Measurements from ENCODE around the gene ITGB2.

The ITGB2 gene

GRCh38 chr21:44955798-44956175 is 35.1 kb upstream of the ITGB2 start:
- DNase-seq (ENCODE audit: low read depth in 4 of 4, low spot score in 1 of 4): no peak

- DNase-seq (ENCODE audit: low read depth in 4 of 4, low spot score in 1 of 4): no peak
These were observed 34.6 kb upstream of the ITGB2 start for GRCh38 chr21:44955141-44955797.

- no peak for DNase-seq (ENCODE audit: low read depth in 4 of 4, low spot score in 1 of 4)
These were observed 33.6 kb upstream of the ITGB2 start for GRCh38 chr21:44954281-44954771.

GRCh38 chr21:44953628-44954021 is 32.9 kb upstream of the ITGB2 start:
- no peak for DNase-seq (ENCODE audit: low read depth in 4 of 4, low spot score in 1 of 4)

GRCh38 chr21:44952929-44953627 is 32.4 kb upstream of the ITGB2 start:
- no peak for DNase-seq (ENCODE audit: low read depth in 4 of 4, low spot score in 1 of 4)

GRCh38 chr21:44952116-44952928 is 31.6 kb upstream of the ITGB2 start:
- no peak for DNase-seq (ENCODE audit: low read depth in 4 of 4, low spot score in 1 of 4)

DNA sequence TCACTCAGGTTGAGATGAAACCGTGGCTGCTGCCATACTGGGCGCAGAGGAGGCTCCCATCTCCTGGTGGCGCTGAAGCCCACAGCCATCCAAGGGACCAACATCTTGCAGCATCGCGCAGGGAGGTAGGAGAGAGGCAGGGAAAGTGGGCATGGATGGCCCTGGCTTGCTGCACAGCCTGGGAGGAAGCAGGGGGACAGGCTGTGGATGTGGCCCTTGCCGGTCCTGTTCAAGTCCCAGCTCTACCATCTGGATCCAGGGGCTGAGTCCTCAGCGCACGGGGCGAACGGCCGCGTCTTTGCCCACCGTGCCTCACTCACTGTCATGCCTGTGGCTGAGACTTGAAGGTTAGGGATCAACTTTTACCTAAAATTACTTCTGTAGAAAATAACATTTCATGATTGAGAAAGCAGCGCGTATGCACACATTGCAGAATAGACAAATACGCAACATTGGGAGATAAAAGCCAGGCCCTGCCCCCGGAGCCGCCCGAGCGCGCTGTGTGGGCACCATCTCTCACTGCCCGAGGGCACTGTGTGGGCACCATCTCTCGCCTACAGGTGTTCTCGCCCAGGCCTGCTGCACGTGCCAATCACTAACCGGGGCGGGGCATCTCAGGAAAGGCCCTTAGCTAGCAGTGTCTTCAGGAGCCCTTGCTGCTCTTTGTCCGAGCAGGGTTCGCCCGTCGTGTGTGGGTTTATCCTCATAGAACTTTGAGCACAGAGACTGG is 30.7 kb upstream of the ITGB2 start:
- DNase-seq (ENCODE audit: low read depth in 4 of 4, low spot score in 1 of 4): no peak

GRCh38 chr21:44950351-44950750 is 29.7 kb upstream of the ITGB2 start:
- DNase-seq (ENCODE audit: low read depth in 4 of 4, low spot score in 1 of 4): no peak

- peak; percentile 65 to 69 (median 66) for DNase-seq (ENCODE audit: low read depth in 4 of 4, low spot score in 1 of 4)
These were observed 29.1 kb upstream of the ITGB2 start for GRCh38 chr21:44949779-44950198.

GRCh38 chr21:44949161-44949778 is 28.6 kb upstream of the ITGB2 start:
- DNase-seq (ENCODE audit: low read depth in 4 of 4, low spot score in 1 of 4): no peak

DNA sequence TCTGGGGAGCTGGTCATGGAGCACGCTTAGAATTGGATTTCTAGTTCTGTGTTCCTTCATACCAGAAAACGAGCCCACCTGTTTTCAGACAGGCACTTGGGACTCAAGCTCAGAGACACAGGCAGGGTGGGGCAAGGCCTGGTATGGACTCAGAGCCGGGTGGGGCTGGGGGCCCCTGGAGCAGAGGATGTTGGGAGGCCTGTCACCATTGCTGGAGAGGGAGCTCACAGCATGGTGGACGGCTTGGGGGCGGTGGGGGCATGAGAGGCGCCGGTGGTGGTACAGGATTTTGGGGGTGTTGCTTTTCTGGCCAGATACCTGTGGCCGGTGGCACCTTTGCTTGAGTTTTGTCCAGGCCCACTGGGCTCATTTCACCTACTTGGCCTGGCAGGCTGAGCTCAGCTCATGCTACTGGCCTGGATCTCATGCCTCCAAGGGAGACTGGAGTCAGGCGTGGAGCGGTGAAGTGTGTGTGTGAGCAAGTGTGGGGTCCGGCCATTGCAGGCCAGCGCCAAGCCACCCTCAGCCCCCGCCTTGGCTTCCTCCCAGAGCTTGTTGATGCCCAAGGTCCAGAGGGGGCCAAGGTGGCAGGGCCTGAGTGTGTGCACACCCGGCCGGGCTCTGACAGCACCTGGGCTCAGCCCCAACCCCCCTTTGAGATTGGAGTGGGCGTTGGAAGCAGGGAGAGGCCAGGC is 27.9 kb upstream of the ITGB2 start:
- no peak for DNase-seq (ENCODE audit: low read depth in 4 of 4, low spot score in 1 of 4)

GRCh38 chr21:44947930-44948331 is 27.2 kb upstream of the ITGB2 start:
- no peak for DNase-seq (ENCODE audit: low read depth in 4 of 4, low spot score in 1 of 4)

GRCh38 chr21:44947111-44947929 is 26.6 kb upstream of the ITGB2 start:
- DNase-seq (ENCODE audit: low read depth in 4 of 4, low spot score in 1 of 4): no peak

GRCh38 chr21:44946254-44947041 is 25.7 kb upstream of the ITGB2 start:
- no peak for DNase-seq (ENCODE audit: low read depth in 4 of 4, low spot score in 1 of 4)

DNA sequence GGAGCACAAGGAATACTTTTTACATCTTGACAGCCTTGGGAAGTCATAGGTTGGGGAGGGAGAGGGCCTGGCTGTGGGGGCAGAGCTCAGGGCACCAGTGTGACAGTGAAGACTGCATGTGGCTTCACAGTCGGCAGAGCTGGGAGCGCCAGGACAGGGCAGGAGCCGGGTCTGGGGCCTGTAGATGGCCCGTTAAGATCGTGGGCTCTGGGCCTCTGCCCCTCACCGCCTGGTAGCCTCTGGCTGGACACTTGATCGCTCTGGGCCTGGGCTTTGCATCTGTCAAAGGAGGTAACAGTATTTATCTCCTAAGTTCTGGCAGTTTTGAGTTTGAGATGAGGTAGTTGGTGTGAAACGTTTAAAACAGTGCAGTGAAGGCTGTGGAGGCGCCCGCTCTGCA is 23.9 kb upstream of the ITGB2 start:
- DNase-seq (ENCODE audit: low read depth in 4 of 4, low spot score in 1 of 4): no peak

- no peak for DNase-seq (ENCODE audit: low read depth in 4 of 4, low spot score in 1 of 4)
These were observed 23.2 kb upstream of the ITGB2 start for GRCh38 chr21:44943686-44944550.

DNA sequence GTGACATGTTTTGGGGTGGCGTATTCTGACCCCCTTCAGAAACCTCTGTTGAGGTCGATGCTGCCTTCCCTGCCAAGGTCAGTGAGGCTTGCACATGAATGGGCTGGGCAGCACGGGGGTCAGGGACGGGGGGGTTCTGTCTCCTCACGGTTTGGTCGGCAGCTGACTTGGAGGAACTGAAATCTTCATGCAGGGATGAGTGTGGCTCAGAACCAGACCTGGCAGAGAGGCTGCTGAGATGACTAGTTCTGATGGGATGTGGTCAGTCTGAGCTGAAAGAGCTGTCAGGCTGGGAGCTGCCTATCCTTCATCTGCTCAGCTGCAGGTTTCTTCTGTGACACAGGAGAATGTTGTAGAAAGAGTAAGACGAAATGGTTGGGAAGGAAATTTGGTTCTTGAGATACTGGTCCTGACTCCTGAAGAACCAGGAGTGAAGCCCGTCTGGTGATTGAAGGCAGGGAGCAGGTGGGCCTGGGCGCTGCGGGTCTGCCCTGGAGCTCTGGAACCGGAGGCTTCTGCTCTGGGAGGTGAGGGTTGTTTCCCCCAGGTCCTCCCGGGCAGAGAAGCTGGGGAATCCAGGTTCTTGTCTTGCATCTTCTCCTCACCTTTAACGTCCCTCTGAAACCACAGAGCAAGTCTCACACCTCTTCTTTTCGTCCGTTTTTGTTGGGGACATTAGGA is 22.4 kb upstream of the ITGB2 start:
- no peak for DNase-seq (ENCODE audit: low read depth in 4 of 4, low spot score in 1 of 4)
